ENCODE data around the gene PRPF38A. TPM values are rescaled to one million over a fixed set of nuclear protein-coding genes. Genes with fewer than 3 reads are reported as not detected.

PRPF38A gene
- total and polyA plus RNA-seq, 4 donors = 5.9 to 10.3 (median 8.6) TPM

- H3K9me3 ChIP-seq (ENCODE audit: control insufficient read depth in 4 of 4, low read length in 3 of 4) = no peaks in the 10 kb centered on the region
- no peaks in the 10 kb centered on the region for H3K4me1 ChIP-seq (ENCODE audit: control insufficient read depth in 4 of 4, insufficient read depth in 4 of 4, low read length in 3 of 4)
- H3K9ac ChIP-seq (ENCODE audit: low read depth in 1 of 2, low read length in 2 of 2) = no peak overlapping the region
- no peaks in the 10 kb centered on the region for H3K27me3 ChIP-seq (ENCODE audit: control insufficient read depth in 4 of 4, insufficient read depth in 4 of 4, low read length in 3 of 4)
- no peak overlapping the region for H3K27ac ChIP-seq (ENCODE audit: low read depth in 1 of 2, low read length in 2 of 2)
- no peak overlapping the region for H3K4me3 ChIP-seq (ENCODE audit: low read depth in 1 of 3, low read length in 3 of 3)
- TF ChIP-seq HNF4A (conservative IDR thresholded peaks at IDR 0.05) = no peak
- TF ChIP-seq FOXA2 (IDR thresholded peaks at IDR 0.05) = no peak
- TF ChIP-seq EGR1 (IDR thresholded peaks at IDR 0.05; ENCODE audit: low read depth in 2 of 2) = no peak
- no peak for TF ChIP-seq MAX (IDR thresholded peaks at IDR 0.05)
- no peak for TF ChIP-seq SP1 (IDR thresholded peaks at IDR 0.05)
- TF ChIP-seq CTCF (IDR thresholded peaks at IDR 0.05; ENCODE audit: low read depth, low read length, missing input control) = no peak
- H3K36me3 ChIP-seq (ENCODE audit: control insufficient read depth in 4 of 4, insufficient read depth in 3 of 4, low read depth in 1 of 4, low read length in 3 of 4) = peaks cover 0 to 5% (median 4%) of the 10 kb centered on the region in 4 donors
- 100% methylated on average over 1 of the region's 1 CpG for WGBS
- DNase-seq (ENCODE audit: low spot score) = no peak
Measured at GRCh38 chr1:52461821-52462220, 57.4 kb downstream of the PRPF38A start.

- no peaks in the 10 kb centered on the region for H3K4me1 ChIP-seq (ENCODE audit: control insufficient read depth in 4 of 4, insufficient read depth in 4 of 4, low read length in 3 of 4)
- 97% methylated on average over 5 of the region's 5 CpGs for WGBS
- H3K4me3 ChIP-seq (ENCODE audit: low read depth in 1 of 3, low read length in 3 of 3) = no peak overlapping the region
- no peak overlapping the region for H3K9ac ChIP-seq (ENCODE audit: low read depth in 1 of 2, low read length in 2 of 2)
- no peak for TF ChIP-seq GABPA (IDR thresholded peaks at IDR 0.05 in 1 of 2, conservative IDR thresholded peaks at IDR 0.05 in 1 of 2)
- H3K27ac ChIP-seq (ENCODE audit: low read depth in 1 of 2, low read length in 2 of 2) = no peak overlapping the region
- no peaks in the 10 kb centered on the region for H3K9me3 ChIP-seq (ENCODE audit: control insufficient read depth in 4 of 4, low read length in 3 of 4)
- no peak for DNase-seq (ENCODE audit: low spot score)
- H3K27me3 ChIP-seq (ENCODE audit: control insufficient read depth in 4 of 4, insufficient read depth in 4 of 4, low read length in 3 of 4) = no peaks in the 10 kb centered on the region
- H3K36me3 ChIP-seq (ENCODE audit: control insufficient read depth in 4 of 4, insufficient read depth in 3 of 4, low read depth in 1 of 4, low read length in 3 of 4) = peaks cover 0 to 4% (median 2%) of the 10 kb centered on the region in 4 donors
Measured at GRCh38 chr1:52463891-52464290, 59.5 kb downstream of the PRPF38A start.

GRCh38 chr1:52469108-52469507 is 64.7 kb downstream of the PRPF38A start:
- H3K9me3 ChIP-seq (ENCODE audit: control insufficient read depth in 4 of 4, low read length in 3 of 4) = no peaks in the 10 kb centered on the region
- peaks cover 0 to 13% (median 9%) of the 10 kb centered on the region in 4 donors for H3K4me1 ChIP-seq (ENCODE audit: control insufficient read depth in 4 of 4, insufficient read depth in 4 of 4, low read length in 3 of 4)
- H3K27me3 ChIP-seq (ENCODE audit: control insufficient read depth in 4 of 4, insufficient read depth in 4 of 4, low read length in 3 of 4) = no peaks in the 10 kb centered on the region
- no peak for DNase-seq (ENCODE audit: low spot score)
- TF ChIP-seq YY1 (IDR thresholded peaks at IDR 0.05) (no peak), RXRA (IDR thresholded peaks at IDR 0.05) (no peak), ATF3 (IDR thresholded peaks at IDR 0.05) (no peak), JUND (IDR thresholded peaks at IDR 0.05) (no peak)
- 98% methylated on average over 2 of the region's 2 CpGs for WGBS
- H3K27ac ChIP-seq (ENCODE audit: low read depth in 1 of 2, low read length in 2 of 2) = no peak overlapping the region
- no peak overlapping the region for H3K9ac ChIP-seq (ENCODE audit: low read depth in 1 of 2, low read length in 2 of 2)
- no peak overlapping the region for H3K4me3 ChIP-seq (ENCODE audit: low read depth in 1 of 3, low read length in 3 of 3)
- H3K36me3 ChIP-seq (ENCODE audit: control insufficient read depth in 4 of 4, insufficient read depth in 3 of 4, low read depth in 1 of 4, low read length in 3 of 4) = peaks cover 0 to 2% (median 0%) of the 10 kb centered on the region in 4 donors

Other genes starting within 250 kb of the PRPF38A start
- 10 to 100 TPM in 1 of 2 donors, 1 to 10 TPM in 1; 7.1 to 15.7 TPM for gene CC2D1B, start 38.4 kb upstream of the PRPF38A start, total RNA-seq
- gene CC2D1B, start 38.4 kb upstream of the PRPF38A start, polyA plus RNA-seq = 1 to 10 TPM; 4.5 to 8.0 TPM
- 10 to 100 TPM in 1 of 2 donors, under 1 TPM in 1; 0.33 to 16.6 TPM for gene ORC1, start 179 bp upstream of the PRPF38A start, total RNA-seq
- gene ORC1, start 179 bp upstream of the PRPF38A start, polyA plus RNA-seq = under 1 TPM; 0.31 to 0.53 TPM
- gene TUT4, start 148.5 kb downstream of the PRPF38A start, total RNA-seq = 10 to 100 TPM; 20.0 to 28.0 TPM
- 10 to 100 TPM; 12.2 to 28.0 TPM for gene TUT4, start 148.5 kb downstream of the PRPF38A start, polyA plus RNA-seq
- 10 to 100 TPM in 1 of 2 donors, 1 to 10 TPM in 1; 4.7 to 33.0 TPM for gene GPX7, start 197.8 kb downstream of the PRPF38A start, total RNA-seq
- gene GPX7, start 197.8 kb downstream of the PRPF38A start, polyA plus RNA-seq = 1 to 10 TPM; 3.9 to 7.0 TPM
- under 1 TPM; 0.14 to 0.33 TPM for gene SHISAL2A, start 228.6 kb downstream of the PRPF38A start, total RNA-seq
- gene SHISAL2A, start 228.6 kb downstream of the PRPF38A start, polyA plus RNA-seq = under 1 TPM in 1 of 2 donors, not detected in 1; 0.22 TPM